Activated T-helper 1 cell treated with anti-CD3 and anti-CD28 coated beads, Interleukin-12 subunit alpha, Interleukin-12 subunit beta, Interleukin-2, Interleukin-4 antibody, amounts not matched to agents 30 ng/mL and 10 ng/mL and 1 ng/mL, durations not matched to agents 14 hours and 24 hours and 36 hours (primary cell): ENCODE results near the gene ULBP1. TPM values are rescaled to one million over a fixed set of nuclear protein-coding genes. Genes with fewer than 3 reads are reported as not detected.
"Not testable (repeated sequence)": the region's sequence is repeated elsewhere in the genome, so short reads cannot be mapped to it uniquely, and the experiment has no call there.

ENCODE experiments used
- DNase-seq: peaks from one replicate; pipeline ENCODE4 v3.0.0; 2021; ENCODE audit warnings: low spot score
- H3K27ac Mint-ChIP-seq: one replicate; pipeline ENCODE4 v1.8.0; 2021; ENCODE audit warnings: mild to moderate bottlenecking, mixed read lengths
- H3K27me3 Mint-ChIP-seq: one replicate; pipeline ENCODE4 v1.8.0; 2022; ENCODE audit warnings: mild to moderate bottlenecking, moderate library complexity, mixed read lengths; ENCODE audit not compliant: insufficient read depth
- H3K36me3 Mint-ChIP-seq: one replicate; pipeline ENCODE4 v1.8.0; 2021; ENCODE audit warnings: low read depth, mixed read lengths
- H3K4me1 Mint-ChIP-seq: one replicate; pipeline ENCODE4 v1.8.0; 2021; ENCODE audit warnings: low read depth, mixed read lengths
- H3K4me3 Mint-ChIP-seq: one replicate; pipeline ENCODE4 v1.8.0; 2021; ENCODE audit warnings: mild to moderate bottlenecking, moderate library complexity, mixed read lengths
- H3K9me3 Mint-ChIP-seq: one replicate; pipeline ENCODE4 v1.8.0; 2021; ENCODE audit warnings: mixed read lengths
- intact Hi-C: fragments of 100-400 bp; cut with micrococcal nuclease; formaldehyde crosslinking; loops from one replicate; pipeline ENCODE4 v1.15.1; 2024
- total RNA-seq: library from RNA; stranded (reverse); gene quantifications from 2 replicates; pipeline ENCODE4 v1.2.3, GENCODE V29; 2022

The ULBP1 gene
- total RNA-seq, 1 donor from 2014 or later, result 0.99 TPM

GRCh38 chr6:149924206-149924932, 39.4 kb upstream of the ULBP1 start:
- H3K4me1 Mint-ChIP-seq, result peaks cover 15% of the 10 kb centered on the region
- no peak for DNase-seq
- H3K9me3 Mint-ChIP-seq, result no peaks in the 10 kb centered on the region
- intact Hi-C loops, result loop anchor here (5.0 kb wide), 1 partner anchor 357 kb away; the partner anchor contains the start of gene GINM1
- H3K27me3 Mint-ChIP-seq, result peaks cover 82% of the 10 kb centered on the region
- H3K4me3 Mint-ChIP-seq, result peak overlapping the region; percentile 21
- H3K27ac Mint-ChIP-seq, result no peak overlapping the region
- no peaks in the 10 kb centered on the region for H3K36me3 Mint-ChIP-seq

- no peak for DNase-seq
- Mint-ChIP-seq H3K4me1 (peaks cover 15% of the 10 kb centered on the region), H3K27ac (no peak overlapping the region), H3K36me3 (no peaks in the 10 kb centered on the region), H3K4me3 (no peak overlapping the region), H3K27me3 (peaks cover 86% of the 10 kb centered on the region), H3K9me3 (no peaks in the 10 kb centered on the region)
- intact Hi-C loops, result loop anchor here (5.0 kb wide), 1 partner anchor 358 kb away; the partner anchor contains the start of gene GINM1
These were observed 38.9 kb upstream of the ULBP1 start for GRCh38 chr6:149924933-149925252.

DNA sequence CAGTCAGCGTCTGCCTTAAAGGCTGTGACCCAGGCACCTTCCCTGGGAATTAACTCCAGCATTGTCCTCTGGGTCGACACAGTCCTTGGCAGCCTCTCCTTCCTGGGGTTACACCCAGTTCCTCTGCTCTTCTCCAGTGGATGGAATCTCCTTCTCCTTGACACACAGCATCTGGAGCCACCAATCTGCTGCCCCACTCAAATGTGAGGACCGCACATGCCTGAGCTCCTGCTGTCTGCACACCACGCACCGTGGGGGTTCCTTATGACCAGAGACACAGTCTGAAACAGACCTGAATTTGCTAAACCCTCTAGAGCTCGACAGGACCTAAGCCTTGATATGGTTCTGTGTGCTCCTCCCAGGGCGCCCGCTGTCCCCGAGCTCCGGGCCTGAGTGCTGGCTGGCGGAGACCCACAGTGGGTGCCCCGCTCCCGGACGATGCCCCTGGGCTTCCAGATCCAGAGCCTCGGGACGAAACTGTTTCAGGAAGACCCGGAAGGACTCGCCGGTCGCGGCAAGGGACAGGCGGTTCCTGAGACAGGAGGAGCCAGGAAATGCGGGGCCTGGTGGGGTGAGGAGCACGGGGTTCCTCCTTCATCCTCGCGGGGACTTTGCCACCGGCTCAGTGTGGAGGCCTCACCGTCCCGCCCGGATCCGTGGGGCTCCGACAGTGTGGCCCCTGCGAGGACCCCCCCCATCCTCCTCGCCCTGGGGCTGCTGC, 38.3 kb upstream of the ULBP1 start:
- DNase-seq, result no peak
- peaks cover 86% of the 10 kb centered on the region for H3K27me3 Mint-ChIP-seq
- H3K4me1 Mint-ChIP-seq, result peaks cover 15% of the 10 kb centered on the region
- H3K4me3 Mint-ChIP-seq, result no peak overlapping the region
- H3K27ac Mint-ChIP-seq, result no peak overlapping the region
- H3K9me3 Mint-ChIP-seq, result no peaks in the 10 kb centered on the region
- H3K36me3 Mint-ChIP-seq, result no peaks in the 10 kb centered on the region
- intact Hi-C loops, result no loop called here

GRCh38 chr6:149925974-149926777, 37.6 kb upstream of the ULBP1 start:
- Mint-ChIP-seq H3K9me3 (no peaks in the 10 kb centered on the region), H3K4me1 (peaks cover 15% of the 10 kb centered on the region), H3K36me3 (no peaks in the 10 kb centered on the region), H3K27me3 (peaks cover 87% of the 10 kb centered on the region), H3K4me3 (peak overlapping the region; percentile 28), H3K27ac (no peak overlapping the region)
- DNase-seq, result peak; percentile 69
- intact Hi-C loops, result loop anchor here (1.0 to 2.0 kb wide), 4 partner anchors 86 to 379 kb away; partner anchors contain the start of gene PPIL4

DNA sequence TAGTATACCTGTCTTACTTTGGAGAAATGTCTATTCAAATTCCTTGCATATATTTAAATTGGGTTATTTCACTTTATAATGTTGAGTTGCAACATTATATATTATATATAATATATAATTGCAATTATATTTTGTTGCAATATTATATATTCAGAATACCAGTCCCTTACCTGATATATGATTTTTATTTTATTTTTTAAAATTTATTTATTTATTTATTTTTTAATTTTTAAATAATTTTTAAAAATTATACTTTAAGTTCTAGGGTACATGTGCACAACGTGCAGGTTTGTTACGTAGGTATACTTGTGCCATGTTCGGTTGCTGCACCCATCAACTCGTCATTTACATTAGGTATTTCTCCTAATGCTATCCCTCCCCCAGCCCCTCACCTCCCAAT, 36.7 kb upstream of the ULBP1 start:
- H3K4me3 Mint-ChIP-seq, H3K27ac Mint-ChIP-seq, H3K9me3 Mint-ChIP-seq, DNase-seq, H3K36me3 Mint-ChIP-seq: not testable (repeated sequence)
- intact Hi-C loops, result loop anchor here (2.0 kb wide), 1 partner anchor 380 kb away; the partner anchor contains the start of gene PPIL4
- H3K4me1 Mint-ChIP-seq, result peaks cover 15% of the 10 kb centered on the region
- H3K27me3 Mint-ChIP-seq, result peaks cover 87% of the 10 kb centered on the region

DNA sequence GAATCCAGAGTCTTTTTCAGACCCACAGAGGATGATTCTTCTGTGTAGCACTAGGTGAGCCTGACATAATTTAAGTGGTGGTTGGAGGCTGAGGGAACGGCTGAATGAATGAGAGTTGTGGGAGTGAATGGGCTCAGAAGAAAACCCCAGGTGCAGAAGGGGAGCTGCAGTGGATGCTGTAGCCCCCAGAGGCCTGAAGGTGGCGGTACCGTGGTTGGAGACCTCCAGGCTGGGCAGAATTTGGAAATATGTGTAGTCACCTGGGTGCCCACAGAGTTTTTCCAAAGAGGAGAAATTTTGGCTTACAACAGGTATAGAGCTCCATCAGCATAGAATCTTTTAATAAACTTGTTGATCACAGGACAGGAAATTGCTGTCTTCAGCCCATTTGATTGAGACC, 34.3 kb upstream of the ULBP1 start:
- Mint-ChIP-seq H3K27ac (no peak overlapping the region), H3K4me1 (peaks cover 10% of the 10 kb centered on the region), H3K9me3 (no peaks in the 10 kb centered on the region), H3K4me3 (no peak overlapping the region), H3K36me3 (no peaks in the 10 kb centered on the region), H3K27me3 (peaks cover 81% of the 10 kb centered on the region)
- intact Hi-C loops, result no loop called here
- DNase-seq, result no peak

- DNase-seq, result no peak
- no peak overlapping the region for H3K27ac Mint-ChIP-seq
- H3K4me1 Mint-ChIP-seq, result peaks cover 16% of the 10 kb centered on the region
- H3K36me3 Mint-ChIP-seq, result no peaks in the 10 kb centered on the region
- no peak overlapping the region for H3K4me3 Mint-ChIP-seq
- H3K9me3 Mint-ChIP-seq, result no peaks in the 10 kb centered on the region
- H3K27me3 Mint-ChIP-seq, result peaks cover 84% of the 10 kb centered on the region
- intact Hi-C loops, result loop anchor here (10.0 kb wide), 2 partner anchors 463 to 883 kb away; no protein-coding TSS in a partner anchor
These were observed 32.2 kb upstream of the ULBP1 start for GRCh38 chr6:149931501-149931900.

DNA sequence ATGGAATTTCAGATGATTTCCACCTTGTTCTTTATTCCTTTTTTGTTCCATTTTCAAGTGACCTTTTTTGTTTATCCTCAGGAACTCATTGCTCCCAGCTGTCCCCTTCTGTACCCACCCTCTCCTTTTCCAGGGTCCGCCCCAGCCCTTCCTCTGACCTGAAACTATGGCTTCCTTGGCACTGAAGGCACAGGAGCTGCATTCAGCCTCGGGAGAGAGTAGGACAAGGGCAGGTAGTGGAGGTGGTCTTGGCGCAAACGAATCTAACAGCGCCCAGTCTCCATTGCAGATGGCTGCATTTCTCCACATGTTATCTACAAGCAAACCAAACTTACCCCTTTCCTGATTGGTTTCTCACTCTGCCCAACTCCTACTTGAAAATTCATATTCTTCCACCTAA, 30.7 kb upstream of the ULBP1 start:
- no peak overlapping the region for H3K4me3 Mint-ChIP-seq
- peaks cover 88% of the 10 kb centered on the region for H3K27me3 Mint-ChIP-seq
- H3K36me3 Mint-ChIP-seq, result no peaks in the 10 kb centered on the region
- no peaks in the 10 kb centered on the region for H3K9me3 Mint-ChIP-seq
- no peak overlapping the region for H3K27ac Mint-ChIP-seq
- no peak for DNase-seq
- intact Hi-C loops, result loop anchor here (10.0 kb wide), 2 partner anchors 462 to 882 kb away; no protein-coding TSS in a partner anchor
- H3K4me1 Mint-ChIP-seq, result peaks cover 21% of the 10 kb centered on the region

DNA sequence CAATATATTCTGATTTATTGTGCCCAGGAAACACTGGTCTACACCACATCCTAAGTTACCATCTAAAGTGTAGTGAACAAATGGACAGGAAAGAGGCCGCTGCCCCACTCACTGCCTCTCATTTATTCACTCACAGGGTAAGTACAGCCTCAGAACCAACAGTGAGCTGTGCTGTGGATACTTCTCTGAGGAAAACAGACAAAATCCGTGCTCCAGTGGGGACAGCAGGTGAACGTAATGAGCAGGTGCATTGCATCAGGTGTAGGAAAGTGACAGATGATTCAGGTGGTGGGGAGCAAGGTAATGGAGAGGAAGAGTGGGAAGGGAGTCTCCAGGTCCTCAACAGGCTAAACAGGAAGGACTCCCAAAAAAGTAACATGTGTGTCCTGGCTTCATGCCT, 30.3 kb upstream of the ULBP1 start:
- Mint-ChIP-seq H3K4me1 (peaks cover 21% of the 10 kb centered on the region), H3K4me3 (no peak overlapping the region), H3K36me3 (no peaks in the 10 kb centered on the region), H3K9me3 (no peaks in the 10 kb centered on the region), H3K27me3 (peaks cover 86% of the 10 kb centered on the region), H3K27ac (no peak overlapping the region)
- intact Hi-C loops, result loop anchor here (10.0 kb wide), 2 partner anchors 461 to 881 kb away; no protein-coding TSS in a partner anchor
- DNase-seq, result no peak

DNA sequence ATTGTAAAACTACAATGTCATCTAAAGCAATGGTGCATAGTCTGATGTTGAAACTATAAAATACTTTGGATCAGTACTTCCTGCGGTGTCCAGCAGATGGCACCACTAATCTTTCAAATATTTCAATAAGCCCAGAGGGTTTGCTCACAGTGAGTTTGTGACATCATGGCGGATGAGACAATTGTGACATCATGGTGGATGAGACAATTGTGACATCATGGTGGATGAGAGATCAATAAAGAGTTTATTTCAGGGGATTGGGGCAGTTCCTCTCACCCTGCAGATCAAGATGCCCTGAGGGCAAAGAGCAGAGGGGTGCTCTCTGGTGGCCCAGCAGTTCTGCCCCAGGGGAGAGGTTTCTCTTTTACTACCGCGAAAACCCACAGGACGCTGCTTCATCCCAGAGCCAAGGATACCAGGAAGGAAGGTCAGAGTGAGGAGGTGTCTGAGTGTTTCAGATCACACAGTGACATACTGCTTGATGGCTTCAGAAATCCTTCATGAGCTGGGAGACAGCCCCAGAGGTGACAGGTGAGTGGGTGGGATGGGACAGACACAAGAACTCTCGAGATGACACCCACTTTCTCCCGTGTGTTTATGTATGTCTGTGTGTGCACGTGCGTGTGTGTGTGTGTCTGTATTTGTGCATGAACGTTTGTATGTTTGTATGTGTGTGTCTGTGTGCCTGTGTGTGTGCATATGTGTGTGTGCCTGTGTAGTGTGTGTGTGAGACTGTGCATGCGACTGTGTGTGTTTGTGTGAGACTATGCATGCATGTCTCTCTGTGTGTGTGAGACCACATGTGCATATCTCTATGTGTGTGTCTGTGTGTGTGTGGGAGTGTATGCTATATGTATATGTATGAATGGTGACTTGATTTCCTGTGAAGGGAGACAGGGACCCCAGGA, 29.2 kb upstream of the ULBP1 start:
- H3K4me1 Mint-ChIP-seq, result peaks cover 30% of the 10 kb centered on the region
- H3K36me3 Mint-ChIP-seq, result no peaks in the 10 kb centered on the region
- H3K27ac Mint-ChIP-seq, result no peak overlapping the region
- peak; percentile 60 for DNase-seq
- intact Hi-C loops, result loop anchor here (1.0 to 10.0 kb wide), 5 partner anchors 11 to 880 kb away; partner anchors contain the start of genes RAET1G and ULBP3
- peaks cover 85% of the 10 kb centered on the region for H3K27me3 Mint-ChIP-seq
- no peaks in the 10 kb centered on the region for H3K9me3 Mint-ChIP-seq
- no peak overlapping the region for H3K4me3 Mint-ChIP-seq

GRCh38 chr6:149935246-149935645, 28.5 kb upstream of the ULBP1 start:
- H3K4me3 Mint-ChIP-seq, result no peak overlapping the region
- peaks cover 37% of the 10 kb centered on the region for H3K4me1 Mint-ChIP-seq
- intact Hi-C loops, result loop anchor here (2.0 to 10.0 kb wide), 3 partner anchors 134 to 880 kb away; partner anchors contain the start of gene ULBP3
- no peak overlapping the region for H3K27ac Mint-ChIP-seq
- H3K9me3 Mint-ChIP-seq, result no peaks in the 10 kb centered on the region
- DNase-seq, result no peak
- peaks cover 85% of the 10 kb centered on the region for H3K27me3 Mint-ChIP-seq
- no peaks in the 10 kb centered on the region for H3K36me3 Mint-ChIP-seq

DNA sequence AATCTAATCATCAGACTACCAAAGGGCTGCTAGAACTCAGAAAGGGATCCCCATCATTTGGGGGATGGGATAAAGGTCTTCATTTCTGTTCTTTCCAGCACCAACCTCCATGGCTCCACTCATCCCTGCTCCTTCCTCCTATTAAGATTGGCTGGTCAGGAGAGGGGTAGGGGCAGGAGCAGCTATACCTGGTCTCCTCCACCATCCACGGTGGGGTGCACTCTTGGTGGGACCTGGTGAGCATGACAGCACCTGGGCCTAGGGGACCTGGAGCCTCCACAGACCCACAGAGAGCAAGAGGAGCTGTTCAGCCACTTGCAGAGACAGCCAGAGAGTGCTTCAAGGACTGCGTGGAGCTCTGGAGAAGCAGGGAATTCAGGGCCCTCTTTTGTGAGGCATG, 28.1 kb upstream of the ULBP1 start:
- intact Hi-C loops, result loop anchor here (2.0 to 10.0 kb wide), 3 partner anchors 133 to 879 kb away; partner anchors contain the start of gene ULBP3
- peaks cover 42% of the 10 kb centered on the region for H3K4me1 Mint-ChIP-seq
- peaks cover 85% of the 10 kb centered on the region for H3K27me3 Mint-ChIP-seq
- no peaks in the 10 kb centered on the region for H3K9me3 Mint-ChIP-seq
- DNase-seq, result no peak
- no peak overlapping the region for H3K27ac Mint-ChIP-seq
- H3K36me3 Mint-ChIP-seq, result no peaks in the 10 kb centered on the region
- H3K4me3 Mint-ChIP-seq, result no peak overlapping the region
